GM21619 (cell line): ENCODE results near the gene WNT7B.

Experiments
- ATAC-seq: cut with Tn5 transposase; IDR thresholded peaks from one replicate; pipeline ENCODE4 v1.9.1; 2021; ENCODE audit not compliant: unreplicated experiment

The WNT7B gene

GRCh38 chr22:45914309-45914708 is 62.7 kb downstream of the WNT7B start:
- no peak for ATAC-seq

GRCh38 chr22:45912910-45913309 is 64.1 kb downstream of the WNT7B start:
- no peak for ATAC-seq

- ATAC-seq = no peak
Observed at GRCh38 chr22:45911601-45912271, 65.2 kb downstream of the WNT7B start.

DNA sequence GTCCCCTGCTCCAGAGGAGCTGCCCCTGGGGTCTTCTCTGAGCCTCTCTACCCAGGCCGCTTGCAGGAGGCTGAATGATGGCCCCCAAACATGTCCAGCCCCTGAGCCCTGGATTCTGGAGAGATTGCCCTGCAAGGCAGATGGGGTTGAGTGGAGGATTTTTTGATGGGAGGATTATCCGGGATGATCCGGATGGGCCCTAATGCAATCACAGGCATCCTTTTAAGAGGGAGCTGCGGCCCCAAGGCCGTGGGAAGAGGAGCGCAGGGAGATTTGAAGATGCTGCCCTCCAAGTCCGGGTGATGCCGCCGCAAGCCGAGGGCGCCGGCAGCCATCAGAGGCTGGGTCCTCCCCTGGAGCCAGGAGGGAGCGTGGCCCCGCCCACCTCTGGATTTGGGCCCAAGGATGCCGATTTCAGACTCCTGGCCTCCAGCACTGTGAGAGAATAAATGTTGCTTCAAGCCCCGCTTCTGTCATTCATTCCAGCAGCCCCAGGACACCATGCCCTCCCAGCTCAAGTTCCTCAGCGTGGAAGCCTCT is 66.0 kb downstream of the WNT7B start:
- no peak for ATAC-seq

DNA sequence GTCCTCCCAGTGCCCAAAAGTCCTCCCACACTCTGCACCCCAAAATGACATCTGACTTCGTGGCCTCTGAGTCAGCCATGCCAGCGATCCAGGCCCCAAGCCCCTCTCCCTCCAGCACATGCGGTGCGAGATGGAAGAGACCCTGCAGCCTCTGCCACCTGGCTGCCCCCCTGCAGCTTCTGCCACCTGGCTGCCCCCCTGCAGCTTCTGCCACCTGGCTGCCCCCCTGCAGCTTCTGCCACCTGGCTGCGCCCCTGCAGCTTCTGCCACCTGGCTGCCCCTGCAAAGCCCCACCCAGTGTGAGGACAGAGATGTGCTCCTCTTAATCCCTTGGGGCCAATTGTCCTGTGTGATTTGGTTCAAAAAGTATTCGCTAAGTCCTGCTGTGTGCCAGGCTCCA is 68.0 kb downstream of the WNT7B start:
- ATAC-seq = no peak

DNA sequence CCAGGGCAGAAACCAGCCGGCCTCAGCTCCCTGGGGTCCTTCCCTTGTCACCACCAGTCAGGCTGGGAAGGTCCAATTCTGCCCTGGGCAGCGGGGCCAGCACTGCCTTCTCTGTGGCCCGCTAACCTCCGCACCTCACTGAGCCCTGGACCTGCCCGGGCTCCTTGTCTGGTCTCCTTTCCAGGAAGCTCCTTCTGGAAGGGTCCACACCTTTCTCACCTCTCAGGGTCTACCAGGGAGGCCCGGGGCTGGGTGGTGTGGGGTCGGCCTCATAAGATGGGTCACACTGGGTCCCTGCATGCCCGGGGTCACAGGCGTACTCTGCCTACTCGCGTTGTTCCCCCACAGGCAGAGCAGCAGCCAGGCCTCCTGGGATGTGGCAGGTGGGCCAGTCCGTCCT is 69.0 kb downstream of the WNT7B start:
- no peak for ATAC-seq

GRCh38 chr22:45907378-45907777 is 69.6 kb downstream of the WNT7B start:
- no peak for ATAC-seq

- ATAC-seq = no peak
Observed at GRCh38 chr22:45906946-45907345, 70.0 kb downstream of the WNT7B start.

GRCh38 chr22:45905924-45906865 is 70.8 kb downstream of the WNT7B start:
- no peak for ATAC-seq

- no peak for ATAC-seq
Observed at GRCh38 chr22:45905326-45905923, 71.5 kb downstream of the WNT7B start.

DNA sequence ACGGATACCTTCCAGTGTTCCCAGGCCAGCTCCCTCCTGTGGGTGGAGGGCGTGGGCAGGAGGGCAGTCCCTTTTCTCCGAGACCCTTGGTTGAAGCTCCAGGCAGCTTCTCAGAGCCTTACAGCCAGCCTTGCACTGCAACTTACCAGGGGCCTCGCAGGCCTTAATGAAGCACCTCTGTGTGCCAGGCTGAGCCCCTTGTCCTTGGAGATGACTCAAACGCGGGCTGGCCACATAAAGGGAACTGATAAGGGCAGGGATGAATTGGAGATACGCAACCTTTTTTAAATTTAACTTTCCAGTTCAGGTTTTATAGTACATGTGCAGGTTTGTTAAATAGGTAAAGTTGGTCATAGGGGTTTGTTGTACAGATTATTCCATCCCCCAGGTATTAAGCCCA is 72.7 kb downstream of the WNT7B start:
- ATAC-seq = no peak

GRCh38 chr22:45903355-45904135 is 73.4 kb downstream of the WNT7B start:
- ATAC-seq = no peak

DNA sequence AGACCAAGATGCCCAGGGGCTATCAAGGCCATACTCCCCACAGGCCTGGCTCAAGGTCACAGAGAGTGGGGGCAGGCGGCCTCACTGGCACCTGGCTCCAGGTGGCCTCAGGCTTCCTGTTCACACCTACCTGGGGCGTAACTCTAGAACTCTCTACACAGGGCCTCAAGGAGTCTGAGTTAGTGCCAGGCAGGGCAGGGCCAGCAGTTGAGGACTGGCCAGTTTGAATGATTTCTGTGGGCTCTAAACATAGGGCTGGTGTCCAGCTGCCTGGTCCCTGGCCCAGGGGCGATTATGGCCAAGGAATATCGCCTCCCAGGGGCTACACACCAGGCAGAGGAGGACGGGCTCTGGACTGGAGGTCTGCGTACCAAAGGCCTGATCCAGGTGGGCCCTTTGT is 79.2 kb downstream of the WNT7B start:
- no peak for ATAC-seq

- ATAC-seq = no peak
Observed at GRCh38 chr22:45896964-45897538, 79.9 kb downstream of the WNT7B start.

DNA sequence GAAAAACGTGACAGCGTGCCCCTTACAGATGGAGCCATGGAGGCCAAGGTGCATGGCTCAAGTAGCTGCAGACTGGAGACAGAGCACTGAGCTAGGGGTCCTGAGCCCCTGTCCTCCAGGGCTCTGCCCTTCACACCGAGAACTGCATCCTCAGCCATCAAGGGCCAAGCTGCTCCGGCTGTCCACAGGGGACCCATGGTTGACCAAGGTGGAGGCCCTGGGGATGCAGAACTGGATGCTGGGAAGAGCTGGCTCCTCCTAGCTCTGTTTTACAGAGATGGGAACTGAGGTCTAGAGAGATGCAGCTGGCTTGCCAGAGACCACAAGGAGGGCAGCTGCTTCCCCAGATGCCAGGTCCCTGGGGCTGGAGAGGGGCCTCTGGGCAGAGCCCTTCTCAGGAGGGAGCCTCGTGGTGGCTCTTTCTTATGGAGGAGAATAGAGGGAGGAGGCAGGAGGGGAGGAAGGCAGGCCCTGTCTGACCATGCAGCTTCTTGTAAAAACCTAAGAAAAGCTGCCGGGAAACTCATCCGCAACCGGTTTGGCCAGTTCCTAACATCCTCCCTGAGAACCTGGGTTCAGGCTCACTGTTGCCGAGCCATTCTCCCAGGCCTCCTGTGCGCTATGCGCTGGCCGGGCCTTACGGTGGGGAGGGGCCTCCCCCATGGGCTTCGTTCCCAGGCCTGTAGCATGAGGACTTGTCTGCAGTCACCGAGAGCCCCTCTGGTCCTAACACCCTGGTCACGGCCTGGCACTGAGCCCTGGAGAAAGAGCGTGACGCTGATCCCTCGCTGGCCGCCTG is 80.6 kb downstream of the WNT7B start:
- no peak for ATAC-seq

DNA sequence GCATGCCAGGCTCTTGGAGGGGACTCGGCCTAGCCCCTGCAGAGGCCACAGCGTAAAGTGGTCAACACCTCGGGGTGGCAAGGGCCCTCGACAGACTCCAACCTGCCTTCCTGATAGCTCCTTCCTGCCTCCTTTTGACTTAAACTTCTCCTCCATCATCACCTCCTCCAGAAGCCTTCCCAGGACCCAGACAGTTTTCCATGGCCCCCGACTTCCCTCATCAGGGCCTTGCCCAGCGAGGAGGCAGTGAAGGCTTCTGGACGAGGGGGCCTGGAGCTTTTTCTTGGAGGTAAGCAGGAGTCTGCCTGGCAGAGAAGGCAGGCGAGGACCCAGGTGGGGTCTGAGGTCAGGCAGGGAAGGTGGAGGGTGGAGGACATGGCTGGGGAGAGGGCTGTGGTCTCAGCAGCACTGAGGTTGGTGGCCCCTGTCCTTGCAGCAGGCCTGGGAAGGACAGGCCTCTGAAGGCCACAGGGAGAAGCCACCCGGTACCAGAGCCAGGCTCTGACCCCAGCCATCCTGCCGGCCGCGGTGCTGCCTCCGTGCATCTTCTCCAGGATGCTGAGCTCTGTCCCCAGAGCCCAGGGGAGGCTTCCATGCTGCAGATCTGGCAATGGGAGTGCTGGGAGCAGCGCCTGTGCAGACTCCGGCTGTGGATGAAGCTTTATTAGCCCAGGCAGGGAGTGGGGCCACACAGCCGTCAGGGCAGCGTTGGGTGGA is 81.4 kb downstream of the WNT7B start:
- ATAC-seq = no peak

- ATAC-seq = no peak
Observed at GRCh38 chr22:45893516-45893915, 83.4 kb downstream of the WNT7B start.

DNA sequence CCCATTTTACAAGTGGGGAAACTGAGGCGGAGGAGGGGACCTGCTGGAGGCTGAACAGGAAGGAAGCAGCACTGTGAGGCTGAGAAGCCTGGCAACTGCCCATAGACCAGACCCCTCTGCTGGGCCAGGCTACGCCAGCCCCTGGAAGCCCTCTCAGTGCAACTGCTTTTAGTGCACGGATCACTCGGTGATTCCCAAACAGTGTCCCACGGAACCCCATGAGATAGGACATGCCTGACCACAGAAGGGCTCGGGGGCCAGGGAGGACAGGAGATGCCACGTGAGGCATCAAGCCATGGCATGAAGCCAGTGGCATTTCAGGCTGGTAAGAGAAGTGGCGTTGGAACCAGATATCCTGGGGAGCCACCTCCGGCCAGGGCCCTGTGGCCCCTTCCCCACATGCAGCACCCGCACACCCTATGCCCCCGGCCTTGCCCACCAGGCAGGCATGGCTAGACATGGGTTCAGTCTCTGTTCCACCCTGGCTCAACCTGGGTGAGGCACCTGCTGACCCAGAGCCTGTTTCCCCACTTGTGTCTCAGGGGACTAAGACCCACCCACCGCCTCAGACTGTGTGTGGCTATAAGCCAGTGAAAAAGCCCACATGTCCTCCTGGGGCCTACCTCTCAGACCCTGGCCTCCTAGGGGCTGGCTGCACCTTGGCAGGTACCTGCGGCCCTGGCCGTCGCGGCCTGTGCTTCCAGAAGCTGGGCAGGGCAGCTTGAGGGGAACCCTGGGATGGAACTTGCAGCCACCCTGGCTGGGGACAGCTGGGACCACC is 84.1 kb downstream of the WNT7B start:
- no peak for ATAC-seq
